BE2C (cell line): ENCODE data around the gene PUS1.
"Not testable (repeated sequence)": the region's sequence is repeated elsewhere in the genome, so short reads cannot be mapped to it uniquely, and the experiment has no call there.

ENCODE experiments used
- DNase-seq: peaks from one replicate; pipeline ENCODE4 v3.0.0-alpha.2; 2020
- H3K27me3 ChIP-seq: fragments of 250-450 bp; sonication (Bioruptor Pico); 2 replicates; pipeline ENCODE4 v1.5.1; 2020; ENCODE audit warnings: mild to moderate bottlenecking
- H3K36me3 ChIP-seq: fragments of 250-450 bp; sonication (Bioruptor Pico); 2 replicates; pipeline ENCODE4 v1.5.1; 2020; ENCODE audit warnings: mild to moderate bottlenecking
- H3K4me1 ChIP-seq: fragments of 250-450 bp; sonication (Bioruptor Pico); 2 replicates; pipeline ENCODE4 v1.5.1; 2020
- H3K4me3 ChIP-seq: 2 replicates; pipeline ENCODE4 v1.5.1; 2011; ENCODE audit warnings: low read depth, low read length
- H3K9me3 ChIP-seq: fragments of 250-450 bp; sonication (Bioruptor Pico); 2 replicates; pipeline ENCODE4 v1.5.1; 2020
- CTCF ChIP-seq: IDR thresholded peaks from 2 replicates; pipeline ENCODE4 v1.5.1; 2012; ENCODE audit warnings: mild to moderate bottlenecking, low read depth, low read length

PUS1 gene

GRCh38 chr12:131949431-131950181 lies 20.5 kb downstream of the PUS1 start, which contains the start of gene EP400:
Gene EP400 (plus strand): TSS chr12:131949942. CDS start chr12:131960620, 10,678 bp downstream.
- no peaks in the 10 kb centered on the region for H3K4me1 ChIP-seq
- no peaks in the 10 kb centered on the region for H3K27me3 ChIP-seq
- H3K9me3 ChIP-seq = no peaks in the 10 kb centered on the region
- H3K4me3 ChIP-seq = peak within 1 kb of the TSS; percentile 92
- peak; percentile 35 for TF ChIP-seq CTCF
- DNase-seq = peak; percentile 97
- H3K36me3 ChIP-seq = peaks cover 3% of the 10 kb centered on the region

GRCh38 chr12:131950182-131950913 lies 21.3 kb downstream of the PUS1 start:
- peak; percentile 46 for DNase-seq
- no peaks in the 10 kb centered on the region for H3K9me3 ChIP-seq
- TF ChIP-seq CTCF = no peak
- H3K4me3 ChIP-seq = peak overlapping the region; percentile 92
- H3K36me3 ChIP-seq = no peaks in the 10 kb centered on the region
- no peaks in the 10 kb centered on the region for H3K4me1 ChIP-seq
- no peaks in the 10 kb centered on the region for H3K27me3 ChIP-seq

- H3K4me3 ChIP-seq, DNase-seq, H3K36me3 ChIP-seq, H3K4me1 ChIP-seq, H3K27me3 ChIP-seq, H3K9me3 ChIP-seq: not testable (repeated sequence)
These were observed 24.7 kb downstream of the PUS1 start for GRCh38 chr12:131953810-131954209.

- not testable (repeated sequence) for H3K9me3 ChIP-seq, DNase-seq, H3K4me3 ChIP-seq
These were observed 25.4 kb downstream of the PUS1 start for GRCh38 chr12:131954460-131954859.

GRCh38 chr12:131959116-131959515 lies 30.0 kb downstream of the PUS1 start:
- H3K4me1 ChIP-seq = no peaks in the 10 kb centered on the region
- no peak for TF ChIP-seq CTCF
- H3K4me3 ChIP-seq = no peak overlapping the region
- H3K9me3 ChIP-seq = no peaks in the 10 kb centered on the region
- no peak for DNase-seq
- no peaks in the 10 kb centered on the region for H3K27me3 ChIP-seq
- H3K36me3 ChIP-seq = peaks cover 12% of the 10 kb centered on the region

More at GRCh38 chr12:131954460-131954859, 25.4 kb downstream of the PUS1 start:
- H3K36me3 ChIP-seq, H3K4me1 ChIP-seq, H3K27me3 ChIP-seq: not testable (repeated sequence)

- peak; percentile 29 for DNase-seq
- no peak for TF ChIP-seq CTCF
- Histone ChIP-seq H3K4me3 (no peak overlapping the region), H3K9me3 (no peaks in the 10 kb centered on the region), H3K27me3 (no peaks in the 10 kb centered on the region), H3K4me1 (no peaks in the 10 kb centered on the region), H3K36me3 (peaks cover 14% of the 10 kb centered on the region)
These were observed 30.8 kb downstream of the PUS1 start for GRCh38 chr12:131959641-131960589.

- not testable (repeated sequence) for H3K4me3 ChIP-seq, H3K4me1 ChIP-seq, H3K9me3 ChIP-seq, DNase-seq, H3K27me3 ChIP-seq
- H3K36me3 ChIP-seq = peaks cover 14% of the 10 kb centered on the region
These were observed 31.7 kb downstream of the PUS1 start for GRCh38 chr12:131960590-131961325.

GRCh38 chr12:131961328-131961727 lies 32.3 kb downstream of the PUS1 start:
- not testable (repeated sequence) for H3K27me3 ChIP-seq, H3K4me3 ChIP-seq, DNase-seq, H3K9me3 ChIP-seq, H3K4me1 ChIP-seq
- H3K36me3 ChIP-seq = peaks cover 14% of the 10 kb centered on the region
